ENCODE measurements around the gene SLC37A2.

DNA sequence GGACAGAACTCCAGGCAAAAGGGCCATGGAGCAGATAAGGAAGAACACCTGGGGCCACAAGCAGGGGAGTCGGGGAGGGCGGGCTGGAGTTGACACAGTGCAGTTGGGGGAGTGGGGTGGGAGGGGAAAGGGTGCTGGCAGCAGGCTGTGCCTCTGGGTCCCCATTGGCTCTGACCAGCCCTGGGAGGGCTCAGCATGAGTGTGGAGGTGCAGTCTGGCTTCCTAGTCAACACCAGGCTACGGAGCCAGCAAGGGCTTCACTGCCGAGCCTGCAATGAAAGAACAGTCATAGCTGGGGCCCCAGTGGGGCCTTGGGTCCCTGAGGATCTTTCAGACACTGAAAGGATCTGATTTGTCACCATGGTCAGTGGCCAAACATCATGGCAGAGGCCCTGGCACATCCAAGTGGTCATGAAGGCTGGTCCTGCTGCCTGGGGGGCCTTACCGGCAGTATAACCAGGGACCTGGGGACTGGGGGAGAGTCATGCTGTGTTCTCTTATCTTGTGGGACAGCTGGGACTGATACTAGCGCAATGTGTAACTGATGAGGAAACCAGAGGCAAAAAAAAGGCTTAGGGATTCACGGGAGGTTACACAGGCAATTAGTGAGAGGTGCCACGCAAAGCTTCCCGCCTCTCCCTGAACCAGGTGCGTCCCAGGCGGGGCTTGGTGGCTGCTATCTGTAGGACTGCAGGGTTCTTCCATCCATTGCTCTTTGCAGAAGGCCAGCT lies 11.6 kb downstream of the SLC37A2 start:
- TF ChIP-seq, protein P1, sequence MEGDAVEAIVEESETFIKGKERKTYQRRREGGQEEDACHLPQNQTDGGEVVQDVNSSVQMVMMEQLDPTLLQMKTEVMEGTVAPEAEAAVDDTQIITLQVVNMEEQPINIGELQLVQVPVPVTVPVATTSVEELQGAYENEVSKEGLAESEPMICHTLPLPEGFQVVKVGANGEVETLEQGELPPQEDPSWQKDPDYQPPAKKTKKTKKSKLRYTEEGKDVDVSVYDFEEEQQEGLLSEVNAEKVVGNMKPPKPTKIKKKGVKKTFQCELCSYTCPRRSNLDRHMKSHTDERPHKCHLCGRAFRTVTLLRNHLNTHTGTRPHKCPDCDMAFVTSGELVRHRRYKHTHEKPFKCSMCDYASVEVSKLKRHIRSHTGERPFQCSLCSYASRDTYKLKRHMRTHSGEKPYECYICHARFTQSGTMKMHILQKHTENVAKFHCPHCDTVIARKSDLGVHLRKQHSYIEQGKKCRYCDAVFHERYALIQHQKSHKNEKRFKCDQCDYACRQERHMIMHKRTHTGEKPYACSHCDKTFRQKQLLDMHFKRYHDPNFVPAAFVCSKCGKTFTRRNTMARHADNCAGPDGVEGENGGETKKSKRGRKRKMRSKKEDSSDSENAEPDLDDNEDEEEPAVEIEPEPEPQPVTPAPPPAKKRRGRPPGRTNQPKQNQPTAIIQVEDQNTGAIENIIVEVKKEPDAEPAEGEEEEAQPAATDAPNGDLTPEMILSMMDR (IDR thresholded peaks at IDR 0.05; ENCODE audit: low read length), result no peak
- no peak for TF ChIP-seq EZH2 (IDR thresholded peaks at IDR 0.05; ENCODE audit: borderline replicate concordance, low read length)

All from OCI-LY1 (cell line).